ENCODE measurements around the gene NRXN2.

DNA sequence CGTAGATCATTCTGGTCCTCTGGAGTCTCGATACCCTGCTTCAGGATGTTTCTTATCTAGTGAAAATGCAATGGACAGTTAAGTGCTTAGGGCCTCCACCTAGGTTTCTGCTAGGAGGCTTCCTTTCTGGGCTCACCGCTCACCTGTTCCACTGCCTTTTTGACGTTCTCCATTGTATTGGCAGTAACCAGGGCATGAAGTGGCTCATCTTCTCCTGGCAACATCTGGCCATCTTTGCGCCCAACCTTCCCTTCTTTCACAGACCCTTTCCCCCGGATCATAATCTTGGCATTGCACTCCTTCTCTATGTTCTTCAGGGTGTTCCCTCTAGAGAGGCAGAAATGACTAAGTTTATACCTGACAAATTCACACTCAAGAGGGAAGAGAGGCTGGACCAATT, 46.3 kb upstream of the NRXN2 start:
- TF ChIP-seq CTCF (IDR thresholded peaks at IDR 0.05), result no peak
- TF ChIP-seq, protein P1, sequence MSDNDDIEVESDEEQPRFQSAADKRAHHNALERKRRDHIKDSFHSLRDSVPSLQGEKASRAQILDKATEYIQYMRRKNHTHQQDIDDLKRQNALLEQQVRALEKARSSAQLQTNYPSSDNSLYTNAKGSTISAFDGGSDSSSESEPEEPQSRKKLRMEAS (IDR thresholded peaks at IDR 0.05; ENCODE audit: low read depth), result no peak
- no peak for TF ChIP-seq SMC3 (IDR thresholded peaks at IDR 0.05; ENCODE audit: low read depth, low read length)
- no peak for TF ChIP-seq NFIC (IDR thresholded peaks at IDR 0.05; ENCODE audit: borderline replicate concordance)
- TF ChIP-seq FOXM1 (IDR thresholded peaks at IDR 0.05; ENCODE audit: low read depth), result no peak
- TF ChIP-seq RAD21 (IDR thresholded peaks at IDR 0.05; ENCODE audit: low read length), result no peak
- TF ChIP-seq TAF1 (IDR thresholded peaks at IDR 0.05; ENCODE audit: borderline replicate concordance, low read depth, low read length), result no peak
- TF ChIP-seq EZH2phosphoT487 (IDR thresholded peaks at IDR 0.05; ENCODE audit: borderline replicate concordance, low read depth), result no peak
